GM19372 (cell line): ENCODE measurements around the gene PCDHA5.

ENCODE experiments used
- ATAC-seq: cut with Tn5 transposase; IDR thresholded peaks from one replicate; pipeline ENCODE4 v1.9.1; 2021; ENCODE audit warnings: mild to moderate bottlenecking, low read depth, moderate library complexity; ENCODE audit not compliant: unreplicated experiment

PCDHA5 gene

DNA sequence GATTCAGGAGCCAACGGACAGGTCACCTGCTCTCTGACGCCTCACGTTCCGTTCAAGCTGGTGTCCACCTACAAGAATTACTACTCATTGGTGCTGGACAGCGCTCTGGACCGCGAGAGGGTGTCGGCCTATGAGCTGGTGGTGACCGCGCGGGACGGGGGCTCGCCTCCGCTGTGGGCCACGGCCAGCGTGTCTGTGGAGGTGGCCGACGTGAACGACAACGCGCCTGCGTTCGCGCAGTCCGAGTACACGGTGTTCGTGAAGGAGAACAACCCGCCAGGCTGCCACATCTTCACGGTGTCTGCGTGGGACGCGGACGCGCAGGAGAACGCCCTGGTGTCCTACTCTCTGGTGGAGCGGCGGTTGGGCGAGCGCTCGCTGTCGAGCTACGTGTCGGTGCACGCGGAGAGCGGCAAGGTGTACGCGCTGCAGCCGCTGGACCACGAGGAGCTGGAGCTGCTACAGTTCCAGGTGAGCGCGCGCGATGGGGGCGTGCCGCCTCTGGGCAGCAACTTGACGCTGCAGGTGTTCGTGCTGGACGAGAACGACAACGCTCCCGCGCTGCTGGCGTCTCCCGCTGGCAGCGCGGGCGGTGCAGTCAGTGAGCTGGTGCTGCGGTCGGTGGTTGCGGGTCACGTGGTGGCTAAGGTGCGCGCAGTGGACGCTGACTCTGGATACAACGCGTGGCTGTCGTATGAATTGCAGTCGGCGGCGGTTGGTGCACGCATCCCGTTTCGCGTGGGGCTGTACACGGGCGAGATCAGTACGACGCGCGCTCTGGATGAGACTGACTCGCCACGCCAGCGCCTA lies 36.0 kb downstream of the PCDHA5 start:
- ATAC-seq, result no peak

DNA sequence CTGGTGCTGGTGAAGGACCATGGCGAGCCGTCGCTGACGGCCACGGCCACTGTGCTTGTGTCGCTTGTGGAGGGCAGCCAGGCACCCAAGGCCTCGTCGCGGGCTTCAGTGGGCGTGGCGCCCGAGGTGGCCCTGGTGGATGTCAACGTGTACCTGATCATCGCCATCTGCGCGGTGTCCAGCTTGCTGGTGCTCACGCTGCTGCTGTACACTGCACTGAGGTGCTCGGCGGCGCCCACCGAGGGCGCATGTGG lies 36.5 kb downstream of the PCDHA5 start:
- ATAC-seq, result no peak

DNA sequence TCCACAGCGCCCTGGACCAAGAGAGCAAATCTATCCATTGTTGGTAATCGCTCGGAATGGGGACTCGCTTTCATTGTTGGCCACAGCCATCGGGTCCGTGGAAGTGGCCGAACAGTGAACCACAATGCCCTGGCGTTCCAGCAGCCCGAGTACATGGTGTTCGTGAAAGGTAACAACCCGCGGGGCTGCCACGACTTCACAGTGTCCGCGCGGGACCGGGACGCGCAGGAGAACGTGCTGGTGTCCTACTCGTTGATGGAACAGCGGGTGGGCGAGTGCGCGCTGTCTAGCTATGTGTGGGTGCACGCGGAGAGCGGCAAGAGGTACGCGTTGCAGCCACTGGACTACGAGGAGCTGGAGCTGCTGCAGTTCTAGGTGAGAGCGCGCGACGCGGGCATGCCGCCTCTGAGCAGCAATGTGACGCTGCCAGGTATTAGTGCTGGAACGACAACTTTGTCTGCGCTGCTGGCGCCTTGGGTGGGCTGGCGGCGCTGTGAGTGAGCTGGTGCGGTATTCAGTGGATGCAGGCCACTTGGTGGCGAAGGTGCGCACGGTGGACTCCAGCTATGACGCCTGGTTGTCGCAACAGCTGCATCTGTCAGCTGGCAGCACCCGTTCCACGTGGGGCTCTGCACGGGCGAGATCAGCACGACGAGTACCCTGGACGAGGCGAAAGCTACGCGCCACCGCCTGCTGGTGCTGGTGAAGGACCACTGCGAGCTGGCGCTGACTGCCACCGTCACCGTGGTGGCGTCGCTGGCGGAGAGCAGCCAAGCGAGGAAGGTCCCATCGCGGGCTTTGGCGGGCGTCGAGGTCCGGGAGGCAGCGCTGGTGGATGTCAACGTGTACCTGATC lies 41.3 kb downstream of the PCDHA5 start:
- ATAC-seq, result no peak

DNA sequence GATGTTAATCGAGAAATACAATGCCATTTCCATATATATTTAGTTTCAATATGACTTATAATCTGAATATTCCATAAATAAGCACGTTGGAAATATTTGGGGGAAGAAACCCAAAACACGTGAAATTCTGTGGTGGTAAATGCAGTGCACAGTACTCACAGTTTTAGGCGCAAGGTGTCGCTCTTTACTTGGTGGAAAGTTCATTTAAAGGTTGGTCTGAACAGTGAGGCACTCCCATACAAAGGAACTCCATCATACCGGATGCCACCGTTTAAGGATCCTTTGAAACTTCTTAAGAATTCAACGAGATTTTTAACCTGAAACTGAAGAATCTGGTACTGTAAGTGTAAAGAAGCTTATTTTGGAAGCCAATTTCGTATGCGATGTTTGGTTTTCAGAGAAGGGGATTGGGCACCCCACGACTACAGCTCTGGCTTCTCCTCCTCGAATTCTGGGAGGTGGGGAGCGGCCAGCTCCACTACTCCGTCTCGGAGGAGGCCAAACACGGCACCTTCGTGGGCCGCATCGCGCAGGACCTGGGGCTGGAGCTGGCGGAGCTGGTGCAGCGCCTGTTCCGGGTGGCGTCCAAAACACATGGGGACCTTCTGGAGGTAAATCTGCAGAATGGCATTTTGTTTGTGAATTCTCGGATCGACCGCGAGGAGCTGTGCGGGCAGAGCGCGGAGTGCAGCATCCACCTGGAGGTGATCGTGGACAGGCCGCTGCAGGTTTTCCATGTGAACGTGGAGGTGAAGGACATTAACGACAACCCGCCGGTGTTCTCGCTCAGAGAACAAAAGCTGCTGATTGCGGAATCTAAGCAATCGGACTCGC lies 47.5 kb downstream of the PCDHA5 start, which contains the start of gene PCDHA11:
TSS of gene PCDHA11 (plus strand) at position 237 of the 834 bp plus-strand sequence. CDS start at position 384, 147 bp downstream.
- no peak for ATAC-seq

DNA sequence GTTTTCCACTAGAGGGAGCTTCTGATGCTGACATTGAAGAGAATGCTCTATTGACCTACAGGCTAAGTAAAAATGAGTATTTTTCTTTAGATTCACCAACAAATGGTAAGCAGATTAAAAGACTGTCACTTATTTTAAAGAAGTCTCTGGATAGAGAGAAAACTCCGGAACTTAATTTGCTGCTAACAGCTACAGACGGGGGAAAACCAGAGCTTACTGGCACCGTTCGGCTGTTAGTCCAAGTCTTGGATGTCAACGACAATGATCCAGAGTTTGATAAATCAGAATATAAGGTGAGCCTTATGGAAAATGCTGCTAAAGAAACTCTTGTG lies 48.1 kb downstream of the PCDHA5 start:
- no peak for ATAC-seq

DNA sequence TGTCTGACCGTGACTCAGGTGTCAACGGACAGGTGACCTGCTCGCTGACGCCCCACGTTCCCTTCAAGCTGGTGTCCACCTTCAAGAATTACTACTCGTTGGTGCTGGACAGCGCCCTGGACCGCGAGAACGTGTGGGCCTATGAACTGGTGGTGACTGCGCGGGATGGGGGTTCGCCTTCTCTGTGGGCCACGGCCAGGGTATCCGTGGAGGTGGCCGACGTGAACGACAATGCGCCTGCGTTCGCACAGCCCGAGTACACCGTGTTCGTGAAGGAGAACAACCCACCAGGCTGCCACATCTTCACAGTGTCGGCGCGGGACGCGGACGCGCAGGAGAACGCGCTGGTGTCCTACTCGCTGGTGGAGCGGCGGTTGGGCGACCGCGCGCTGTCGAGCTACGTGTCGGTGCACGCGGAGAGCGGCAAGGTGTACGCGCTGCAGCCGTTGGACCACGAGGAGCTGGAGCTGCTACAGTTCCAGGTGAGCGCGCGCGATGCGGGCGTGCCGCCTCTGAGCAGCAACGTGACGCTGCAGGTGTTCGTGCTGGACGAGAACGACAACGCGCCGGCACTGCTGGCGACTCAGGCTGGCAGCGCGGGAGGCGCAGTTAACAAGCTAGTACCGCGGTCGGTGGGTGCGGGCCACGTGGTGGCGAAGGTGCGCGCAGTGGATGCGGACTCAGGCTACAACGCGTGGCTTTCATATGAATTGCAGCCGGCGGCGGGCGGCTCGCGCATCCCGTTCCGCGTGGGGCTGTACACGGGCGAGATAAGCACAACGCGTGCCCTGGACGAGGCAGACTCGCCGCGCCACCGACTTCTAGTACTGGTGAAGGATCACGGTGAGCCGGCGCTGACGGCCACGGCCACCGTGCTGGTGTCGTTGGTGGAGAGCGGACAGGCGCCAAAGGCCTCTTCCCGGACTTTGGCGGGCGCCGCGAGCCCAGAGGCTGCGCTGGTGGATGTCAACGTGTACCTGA lies 49.1 kb downstream of the PCDHA5 start:
- ATAC-seq, result no peak
